Astrocyte (in vitro differentiated cells and primary cell): Measurements from ENCODE around the gene TSEN54.

ENCODE experiments used
- CTCF ChIP-seq: IDR thresholded peaks from 2 replicates; pipeline ENCODE4 v1.5.1; 2011; ENCODE audit warnings: low read depth, mild to moderate bottlenecking, inconsistent platforms, low read length, moderate library complexity; ENCODE audit not compliant: insufficient read depth
- EZH2 ChIP-seq: IDR thresholded peaks from 2 replicates; pipeline ENCODE4 v1.6.1; 2012; ENCODE audit warnings: mild to moderate bottlenecking, low read length, inconsistent platforms; ENCODE audit not compliant: insufficient read depth

- TF ChIP-seq CTCF (no peak), EZH2 (no peak)
These were observed at the start of gene TSEN54 for GRCh38 chr17:75516255-75516618.
